Loucy (cell line): ENCODE data around the gene TAS2R60.

Source experiments
- H2AFZ ChIP-seq: fragments of 200-600 bp; sonication (generic); 2 replicates; pipeline ENCODE4 v1.6.0; 2016; ENCODE audit warnings: antibody characterized with exemption, mild to moderate bottlenecking, low read length, moderate library complexity
- H3F3A ChIP-seq: fragments of 200-600 bp; 2 replicates; pipeline ENCODE4 v1.6.0; 2016; ENCODE audit warnings: antibody characterized with exemption, low read depth, mild to moderate bottlenecking
- H3K27me3 ChIP-seq: fragments of 200-600 bp; sonication (generic); 2 replicates; pipeline ENCODE4 v1.6.1; 2014; ENCODE audit warnings: low read length, mild to moderate bottlenecking; ENCODE audit not compliant: insufficient read depth, poor library complexity, severe bottlenecking
- H3K36me3 ChIP-seq: fragments of 200-600 bp; sonication (generic); 2 replicates; pipeline ENCODE4 v1.6.1; 2016; ENCODE audit warnings: low read length; ENCODE audit not compliant: insufficient read depth
- H3K4me1 ChIP-seq: fragments of 200-600 bp; sonication (generic); 2 replicates; pipeline ENCODE4 v1.5.1; 2014; ENCODE audit warnings: low read length, mild to moderate bottlenecking; ENCODE audit not compliant: insufficient read depth, poor library complexity, severe bottlenecking
- H3K4me2 ChIP-seq: fragments of 200-600 bp; sonication (generic); 2 replicates; pipeline ENCODE4 v1.6.0; 2014; ENCODE audit warnings: antibody characterized with exemption, low read length, low read depth, mild to moderate bottlenecking; ENCODE audit not compliant: poor library complexity, severe bottlenecking
- H3K4me3 ChIP-seq: fragments of 200-600 bp; sonication (generic); 2 replicates; pipeline ENCODE4 v1.5.1; 2014; ENCODE audit warnings: low read length, mild to moderate bottlenecking, mixed read lengths; ENCODE audit not compliant: poor library complexity, severe bottlenecking
- H3K79me2 ChIP-seq: fragments of 200-600 bp; sonication (generic); 2 replicates; pipeline ENCODE4 v1.6.1; 2014; ENCODE audit warnings: low read length; ENCODE audit not compliant: insufficient read depth
- H3K9ac ChIP-seq: fragments of 200-600 bp; sonication (generic); 2 replicates; pipeline ENCODE4 v1.6.0; 2014; ENCODE audit warnings: mild to moderate bottlenecking, low read depth, low read length, moderate library complexity; ENCODE audit not compliant: poor library complexity, severe bottlenecking
- H3K9me2 ChIP-seq: fragments of 200-600 bp; sonication (generic); replicated peaks from 2 replicates; pipeline ENCODE4 v1.6.1; 2016; ENCODE audit warnings: low read depth, low read length, mixed read lengths
- H3K9me3 ChIP-seq: fragments of 200-600 bp; sonication (generic); 2 replicates; pipeline ENCODE4 v1.6.1; 2014; ENCODE audit warnings: mild to moderate bottlenecking, antibody characterized with exemption, low read length, low read depth; ENCODE audit not compliant: insufficient read depth
- H4K20me1 ChIP-seq: fragments of 200-600 bp; sonication (generic); 2 replicates; pipeline ENCODE4 v1.6.0; 2014; ENCODE audit warnings: antibody characterized with exemption, low read length, mild to moderate bottlenecking; ENCODE audit not compliant: insufficient read depth, poor library complexity, severe bottlenecking
- EZH2phosphoT487 ChIP-seq: fragments of 200-600 bp; IDR thresholded peaks from 2 replicates; pipeline ENCODE4 v1.6.1; 2018; ENCODE audit warnings: antibody characterized with exemption, mild to moderate bottlenecking, moderate library complexity, borderline replicate concordance
- TF ChIP-seq, protein P1 (sequence below): fragments of 200-600 bp; sonication (generic); conservative IDR thresholded peaks from 2 replicates; pipeline ENCODE4 v1.5.1; 2014; ENCODE audit warnings: mild to moderate bottlenecking, antibody characterized with exemption, low read length

TAS2R60 gene

DNA sequence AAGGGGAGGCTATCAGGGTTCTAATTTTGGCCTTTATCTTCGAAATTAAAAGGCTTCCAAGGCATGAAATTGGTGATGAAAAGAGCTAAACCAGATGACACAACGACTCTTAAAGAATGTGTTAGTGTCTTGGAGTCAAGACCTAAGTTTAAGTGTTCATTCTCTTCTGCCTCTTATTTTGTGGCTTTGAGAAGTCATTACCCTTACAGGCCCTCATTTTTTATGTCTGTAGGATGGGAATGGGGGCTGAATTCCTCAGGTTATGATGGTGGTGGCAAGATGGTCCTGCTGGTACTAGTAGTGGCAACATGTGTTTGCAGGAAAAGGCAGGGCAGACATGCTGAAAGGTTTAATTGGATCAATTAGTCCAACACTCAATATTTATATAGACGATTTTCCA, 15.4 kb downstream of the TAS2R60 start:
- H3K9me3 ChIP-seq, result no peaks in the 10 kb centered on the region
- no peak overlapping the region for H3K4me3 ChIP-seq
- H3F3A ChIP-seq, result no peaks in the 10 kb centered on the region
- no peak for TF ChIP-seq EZH2phosphoT487
- TF ChIP-seq, protein P1, sequence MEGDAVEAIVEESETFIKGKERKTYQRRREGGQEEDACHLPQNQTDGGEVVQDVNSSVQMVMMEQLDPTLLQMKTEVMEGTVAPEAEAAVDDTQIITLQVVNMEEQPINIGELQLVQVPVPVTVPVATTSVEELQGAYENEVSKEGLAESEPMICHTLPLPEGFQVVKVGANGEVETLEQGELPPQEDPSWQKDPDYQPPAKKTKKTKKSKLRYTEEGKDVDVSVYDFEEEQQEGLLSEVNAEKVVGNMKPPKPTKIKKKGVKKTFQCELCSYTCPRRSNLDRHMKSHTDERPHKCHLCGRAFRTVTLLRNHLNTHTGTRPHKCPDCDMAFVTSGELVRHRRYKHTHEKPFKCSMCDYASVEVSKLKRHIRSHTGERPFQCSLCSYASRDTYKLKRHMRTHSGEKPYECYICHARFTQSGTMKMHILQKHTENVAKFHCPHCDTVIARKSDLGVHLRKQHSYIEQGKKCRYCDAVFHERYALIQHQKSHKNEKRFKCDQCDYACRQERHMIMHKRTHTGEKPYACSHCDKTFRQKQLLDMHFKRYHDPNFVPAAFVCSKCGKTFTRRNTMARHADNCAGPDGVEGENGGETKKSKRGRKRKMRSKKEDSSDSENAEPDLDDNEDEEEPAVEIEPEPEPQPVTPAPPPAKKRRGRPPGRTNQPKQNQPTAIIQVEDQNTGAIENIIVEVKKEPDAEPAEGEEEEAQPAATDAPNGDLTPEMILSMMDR, result no peak
- no peaks in the 10 kb centered on the region for H3K27me3 ChIP-seq
- H3K79me2 ChIP-seq, result no peaks in the 10 kb centered on the region
- H3K9ac ChIP-seq, result no peak overlapping the region
- H3K4me1 ChIP-seq, result no peaks in the 10 kb centered on the region
- H4K20me1 ChIP-seq, result no peaks in the 10 kb centered on the region
- H3K36me3 ChIP-seq, result no peaks in the 10 kb centered on the region
- no peak overlapping the region for H3K4me2 ChIP-seq
- no peaks in the 10 kb centered on the region for H3K9me2 ChIP-seq
- H2AFZ ChIP-seq, result no peak overlapping the region

DNA sequence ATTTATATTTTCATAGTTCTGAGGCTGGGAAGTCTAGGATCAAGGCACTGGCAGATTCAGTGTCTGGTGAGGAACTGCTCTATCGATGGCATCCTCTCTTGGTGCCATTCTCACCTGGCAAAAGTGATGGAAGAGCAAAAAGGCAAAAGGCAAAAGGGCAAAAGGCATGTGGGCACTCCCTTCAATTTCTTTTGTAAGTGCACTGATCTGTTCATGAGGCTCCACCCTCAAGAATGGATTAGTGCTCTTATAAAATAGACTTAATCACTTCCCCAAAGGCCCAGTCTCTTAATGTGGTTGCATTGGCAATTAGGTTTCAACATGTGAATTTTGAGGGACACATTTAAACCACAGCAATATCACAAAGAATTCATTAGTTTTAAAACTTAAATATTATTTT, 16.1 kb downstream of the TAS2R60 start:
- H3K9me2 ChIP-seq, result no peaks in the 10 kb centered on the region
- no peaks in the 10 kb centered on the region for H3F3A ChIP-seq

DNA sequence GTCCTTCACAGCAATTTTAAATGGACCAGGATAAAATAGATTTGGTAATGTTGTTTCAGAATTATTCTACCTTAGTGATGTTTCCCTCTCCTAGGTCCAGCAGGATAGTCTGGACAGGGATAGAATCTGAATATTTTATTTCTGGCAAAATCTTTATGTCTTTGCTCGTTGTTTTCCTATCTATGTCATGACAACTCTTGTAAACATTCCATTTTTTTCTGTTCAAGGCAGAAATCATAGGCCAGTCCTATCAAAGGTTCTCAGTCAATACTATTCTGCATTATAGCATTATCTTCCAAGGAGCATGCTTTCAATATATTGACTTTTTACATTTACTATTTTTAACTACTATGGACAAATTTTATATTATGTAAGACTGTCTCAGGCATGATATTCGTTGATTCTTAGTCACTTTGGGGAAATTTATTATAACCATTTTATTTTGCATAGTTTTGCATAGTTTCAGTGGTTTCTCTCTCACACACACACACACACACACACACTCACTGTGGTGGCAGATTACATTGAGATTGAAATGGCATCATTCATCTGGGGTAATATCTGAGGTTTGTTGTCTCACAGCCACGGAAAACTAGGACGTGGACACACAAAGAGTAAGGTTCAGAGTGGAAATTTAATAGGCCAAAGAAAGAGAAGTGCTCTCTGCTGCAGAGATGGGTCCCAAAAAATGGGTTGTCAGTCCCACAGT, 17.2 kb downstream of the TAS2R60 start:
- Histone ChIP-seq H2AFZ (no peak overlapping the region), H3K4me1 (no peaks in the 10 kb centered on the region), H3K79me2 (no peaks in the 10 kb centered on the region), H3K9me2 (no peaks in the 10 kb centered on the region), H3K27me3 (no peaks in the 10 kb centered on the region), H3F3A (no peaks in the 10 kb centered on the region), H3K4me3 (no peak overlapping the region), H3K36me3 (no peaks in the 10 kb centered on the region), H3K9me3 (no peaks in the 10 kb centered on the region), H4K20me1 (no peaks in the 10 kb centered on the region), H3K4me2 (no peak overlapping the region), H3K9ac (no peak overlapping the region)
- TF ChIP-seq, protein P1, result no peak
- TF ChIP-seq EZH2phosphoT487, result no peak

More for the DNA sequence above, 16.1 kb downstream of the TAS2R60 start:
- H3K27me3 ChIP-seq, result no peaks in the 10 kb centered on the region
- no peak overlapping the region for H3K9ac ChIP-seq
- H3K79me2 ChIP-seq, result no peaks in the 10 kb centered on the region
- H3K9me3 ChIP-seq, result no peaks in the 10 kb centered on the region
- no peak overlapping the region for H2AFZ ChIP-seq
- no peaks in the 10 kb centered on the region for H4K20me1 ChIP-seq
- no peaks in the 10 kb centered on the region for H3K36me3 ChIP-seq
- TF ChIP-seq EZH2phosphoT487, result no peak
- TF ChIP-seq, protein P1, result no peak
- no peak overlapping the region for H3K4me2 ChIP-seq
- no peak overlapping the region for H3K4me3 ChIP-seq
- H3K4me1 ChIP-seq, result no peaks in the 10 kb centered on the region
